IgD-negative memory B cell (primary cell): ENCODE measurements around the gene ANKRD13A. TPM values are rescaled to one million over a fixed set of nuclear protein-coding genes. Genes with fewer than 3 reads are reported as not detected.
"Not testable (repeated sequence)": the region's sequence is repeated elsewhere in the genome, so short reads cannot be mapped to it uniquely, and the experiment has no call there.

Experiments
- H3K27ac Mint-ChIP-seq, 3 donors: one replicate each; pipeline ENCODE4 v1.8.0; 2020 to 2022; ENCODE audit warnings: mild to moderate bottlenecking in 3 of 3, mixed read lengths in 3 of 3, moderate library complexity in 1 of 3
- H3K27me3 Mint-ChIP-seq: one replicate; pipeline ENCODE4 v1.8.0; 2021; ENCODE audit warnings: mixed read lengths
- H3K36me3 Mint-ChIP-seq: one replicate; pipeline ENCODE4 v1.8.0; 2020; ENCODE audit warnings: mild to moderate bottlenecking, mixed read lengths
- H3K4me1 Mint-ChIP-seq, 3 donors: one replicate each; pipeline ENCODE4 v1.8.0; 2020 to 2022; ENCODE audit warnings: mixed read lengths in 3 of 3, mild to moderate bottlenecking in 1 of 3
- H3K4me3 Mint-ChIP-seq, 4 donors: one replicate each; pipeline ENCODE4 v1.8.0; 2020 to 2022; ENCODE audit warnings: mild to moderate bottlenecking in 4 of 4, mixed read lengths in 4 of 4, moderate library complexity in 3 of 4
- H3K9me3 Mint-ChIP-seq, 3 donors: one replicate each; pipeline ENCODE4 v1.8.0; 2020 to 2021; ENCODE audit warnings: mixed read lengths in 3 of 3, mild to moderate bottlenecking in 1 of 3
- polyA plus RNA-seq: library from polyadenylated mRNA; unstranded; fragments of 300-500 nt; fragmentation: Illumina TruSeq; gene quantifications from one replicate; pipeline ENCODE4 v1.2.3, GENCODE V29; 2021

ANKRD13A gene
- polyA plus RNA-seq, 1 donor from 2014 or later: 156 TPM

GRCh38 chr12:109966546-109966945 lies 32.7 kb upstream of the ANKRD13A start:
- no peaks in the 10 kb centered on the region for H3K9me3 Mint-ChIP-seq
- no peak overlapping the region for H3K4me3 Mint-ChIP-seq
- H3K27me3 Mint-ChIP-seq: no peaks in the 10 kb centered on the region
- peaks cover 5 to 9% (median 9%) of the 10 kb centered on the region in 3 donors for H3K4me1 Mint-ChIP-seq
- H3K36me3 Mint-ChIP-seq: peaks cover 2% of the 10 kb centered on the region
- H3K27ac Mint-ChIP-seq: peak overlapping the region in 2 of 3 donors; percentile 16 to 90

GRCh38 chr12:109967383-109968031 lies 31.7 kb upstream of the ANKRD13A start:
- Mint-ChIP-seq H3K9me3 (no peaks in the 10 kb centered on the region), H3K36me3 (peaks cover 2% of the 10 kb centered on the region), H3K4me1 (peaks cover 8 to 13% (median 11%) of the 10 kb centered on the region in 3 donors), H3K4me3 (peak overlapping the region in 2 of 4 donors; percentile 6 to 31), H3K27ac (peak overlapping the region in 2 of 3 donors; percentile 11 to 87), H3K27me3 (no peaks in the 10 kb centered on the region)

DNA sequence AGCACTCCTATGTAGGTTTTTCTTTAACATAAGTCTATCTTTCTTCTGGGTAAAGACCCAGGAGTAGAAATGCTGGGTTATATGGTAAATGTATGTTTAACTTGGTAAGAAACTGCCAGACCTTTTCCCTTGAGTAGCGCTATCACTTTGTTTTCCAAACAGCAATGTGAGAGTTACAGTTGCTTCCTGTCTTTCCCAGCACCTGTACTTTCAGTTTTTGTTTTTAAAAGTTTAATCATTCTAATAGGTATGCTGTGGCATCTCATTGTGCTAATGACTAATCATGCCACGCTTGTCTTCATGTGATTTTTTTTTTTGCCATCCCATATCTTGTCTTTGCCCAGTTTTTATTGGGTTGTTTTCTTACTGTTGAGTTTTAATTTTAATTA lies 31.2 kb upstream of the ANKRD13A start:
- Mint-ChIP-seq H3K27ac (peak overlapping the region in 2 of 3 donors; percentile 11 to 87), H3K4me3 (peak overlapping the region in 1 of 4 donors; percentile 6), H3K9me3 (no peaks in the 10 kb centered on the region), H3K27me3 (no peaks in the 10 kb centered on the region), H3K4me1 (peaks cover 8 to 13% (median 11%) of the 10 kb centered on the region in 3 donors), H3K36me3 (peaks cover 2% of the 10 kb centered on the region)

DNA sequence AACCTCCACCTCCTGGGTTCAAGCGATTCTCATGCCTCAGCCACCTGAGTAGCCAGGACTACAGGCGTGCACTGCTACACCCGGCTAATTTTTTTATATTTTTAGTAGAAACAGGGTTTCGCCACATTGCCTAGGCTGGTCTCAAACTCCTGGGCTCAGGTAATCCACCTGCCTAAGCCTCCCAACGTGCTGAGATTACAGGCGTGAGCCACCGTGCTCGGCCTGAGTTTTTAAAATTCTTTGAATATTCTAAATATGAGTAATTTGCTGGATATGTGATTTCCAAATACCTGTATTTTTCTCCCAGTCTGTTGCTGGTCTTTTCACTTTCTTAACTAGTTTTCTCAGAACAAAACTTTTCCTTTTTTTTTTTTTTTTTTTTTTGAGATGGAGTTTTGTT lies 30.4 kb upstream of the ANKRD13A start:
- Mint-ChIP-seq H3K27me3 (no peaks in the 10 kb centered on the region), H3K27ac (no peak overlapping the region), H3K4me3 (no peak overlapping the region), H3K36me3 (peaks cover 2% of the 10 kb centered on the region), H3K9me3 (no peaks in the 10 kb centered on the region), H3K4me1 (peaks cover 11 to 20% (median 17%) of the 10 kb centered on the region in 3 donors)

DNA sequence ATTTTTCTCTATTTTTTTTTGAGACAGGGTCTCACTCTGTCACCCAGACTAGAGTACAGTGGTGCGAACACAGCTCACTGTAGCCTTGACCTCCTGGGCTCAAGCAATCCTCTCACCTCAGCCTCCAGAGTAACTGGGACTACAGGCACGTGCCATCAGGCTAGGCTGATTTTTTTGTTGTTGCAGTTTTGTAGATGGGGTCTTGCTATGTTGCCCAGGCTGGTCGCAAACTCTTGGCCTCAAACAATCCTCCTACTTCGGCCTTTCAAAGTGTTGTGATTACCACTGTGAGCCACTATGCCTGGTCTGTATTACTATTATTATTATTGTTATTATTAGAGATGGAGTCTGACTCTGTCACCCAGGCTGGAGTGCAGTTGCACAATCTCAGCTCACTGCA lies 26.4 kb upstream of the ANKRD13A start:
- H3K27ac Mint-ChIP-seq: peak overlapping the region in 1 of 3 donors; percentile 95
- H3K36me3 Mint-ChIP-seq: peaks cover 10% of the 10 kb centered on the region
- no peak overlapping the region for H3K4me3 Mint-ChIP-seq
- peaks cover 0 to 4% (median 0%) of the 10 kb centered on the region in 3 donors for H3K9me3 Mint-ChIP-seq
- peaks cover 11 to 19% (median 11%) of the 10 kb centered on the region in 3 donors for H3K4me1 Mint-ChIP-seq
- no peaks in the 10 kb centered on the region for H3K27me3 Mint-ChIP-seq

DNA sequence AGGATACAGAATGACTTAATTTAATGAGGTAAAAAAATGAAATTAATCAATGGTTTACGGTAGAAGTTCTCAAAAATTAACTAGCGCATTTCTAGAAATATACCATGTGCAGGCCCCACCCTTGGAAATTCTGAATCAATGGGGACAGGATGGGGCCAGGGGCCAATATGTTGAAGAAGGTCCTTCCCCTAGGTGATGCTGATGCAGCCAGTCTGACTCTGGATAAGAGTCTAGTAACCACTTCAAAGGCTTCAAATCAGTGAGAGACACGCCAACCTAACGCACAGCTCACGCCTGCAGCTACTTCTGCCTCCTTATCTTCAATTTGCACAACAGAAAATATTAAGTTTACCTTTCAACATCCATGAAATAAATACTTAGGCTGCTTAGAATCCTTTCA lies 17.9 kb upstream of the ANKRD13A start:
- H3K4me3 Mint-ChIP-seq: no peak overlapping the region
- no peak overlapping the region for H3K27ac Mint-ChIP-seq
- H3K27me3 Mint-ChIP-seq: no peaks in the 10 kb centered on the region
- no peaks in the 10 kb centered on the region for H3K9me3 Mint-ChIP-seq
- peaks cover 8% of the 10 kb centered on the region for H3K36me3 Mint-ChIP-seq
- H3K4me1 Mint-ChIP-seq: peaks cover 3 to 11% (median 7%) of the 10 kb centered on the region in 3 donors

GRCh38 chr12:109982210-109982609 lies 17.0 kb upstream of the ANKRD13A start:
- no peaks in the 10 kb centered on the region for H3K27me3 Mint-ChIP-seq
- H3K4me3 Mint-ChIP-seq: no peak overlapping the region
- H3K4me1 Mint-ChIP-seq: peaks cover 1 to 11% (median 7%) of the 10 kb centered on the region in 3 donors
- peaks cover 8% of the 10 kb centered on the region for H3K36me3 Mint-ChIP-seq
- H3K27ac Mint-ChIP-seq: peak overlapping the region in 2 of 3 donors; percentile 1 to 20
- no peaks in the 10 kb centered on the region for H3K9me3 Mint-ChIP-seq

- Mint-ChIP-seq H3K36me3 (peaks cover 8% of the 10 kb centered on the region), H3K4me1 (peaks cover 0 to 9% (median 3%) of the 10 kb centered on the region in 3 donors), H3K27ac (peak overlapping the region in 1 of 3 donors; percentile 21)
Observed at GRCh38 chr12:109983432-109984142, 15.6 kb upstream of the ANKRD13A start.

DNA sequence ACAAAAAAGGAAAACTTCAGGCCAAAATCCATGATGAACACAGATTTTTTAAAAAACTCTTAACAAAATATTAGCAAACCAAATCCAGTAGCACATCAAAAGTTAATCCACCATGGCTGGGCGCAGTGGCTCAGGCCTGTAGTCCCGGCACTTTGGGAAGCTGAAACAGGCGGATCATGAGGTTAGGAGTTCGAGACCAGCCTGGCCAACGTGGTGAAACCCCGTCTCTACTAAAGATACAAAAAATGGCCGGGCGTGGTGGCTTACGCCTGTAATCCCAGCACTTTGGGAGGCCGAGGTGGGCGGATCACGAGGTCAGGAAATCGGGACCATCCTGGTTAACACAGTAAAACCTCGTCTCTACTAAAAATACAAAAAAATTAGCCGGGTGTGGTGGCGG lies 13.0 kb upstream of the ANKRD13A start:
- peak overlapping the region in 1 of 3 donors; percentile 23 for H3K27ac Mint-ChIP-seq
- not testable (repeated sequence) for H3K4me3 Mint-ChIP-seq, H3K36me3 Mint-ChIP-seq, H3K27me3 Mint-ChIP-seq, H3K9me3 Mint-ChIP-seq
- peaks cover 1 to 14% (median 5%) of the 10 kb centered on the region in 3 donors for H3K4me1 Mint-ChIP-seq

More at GRCh38 chr12:109983432-109984142, 15.6 kb upstream of the ANKRD13A start:
- no peaks in the 10 kb centered on the region for H3K9me3 Mint-ChIP-seq
- no peaks in the 10 kb centered on the region for H3K27me3 Mint-ChIP-seq
- H3K4me3 Mint-ChIP-seq: no peak overlapping the region

DNA sequence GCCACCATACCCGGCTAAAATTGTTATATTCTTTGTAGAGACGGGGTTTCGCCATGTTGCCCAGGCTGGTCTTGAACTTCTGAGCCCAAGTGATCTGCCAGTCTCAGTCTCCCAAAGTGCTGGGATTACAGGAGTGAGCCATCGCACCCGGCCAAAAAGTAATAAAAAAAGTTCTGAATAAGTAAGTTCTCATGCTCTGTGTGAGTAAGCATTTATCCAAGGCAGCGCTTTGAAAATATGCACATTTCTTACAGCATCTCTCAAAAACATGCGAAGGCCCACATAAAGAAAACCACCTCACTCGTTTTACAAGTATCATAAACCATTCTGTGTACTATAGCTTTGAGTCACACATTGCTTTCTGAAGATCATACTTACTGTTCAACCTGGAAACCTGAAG lies 11.6 kb upstream of the ANKRD13A start:
- Mint-ChIP-seq H3K4me3 (peak overlapping the region in 1 of 4 donors; percentile 32), H3K27ac (no peak overlapping the region), H3K4me1 (peaks cover 8 to 20% (median 11%) of the 10 kb centered on the region in 3 donors), H3K27me3 (no peaks in the 10 kb centered on the region), H3K9me3 (no peaks in the 10 kb centered on the region), H3K36me3 (peaks cover 5% of the 10 kb centered on the region)

GRCh38 chr12:109988274-109988673 lies 11.0 kb upstream of the ANKRD13A start:
- H3K36me3 Mint-ChIP-seq: peaks cover 5% of the 10 kb centered on the region
- no peak overlapping the region for H3K4me3 Mint-ChIP-seq
- H3K27ac Mint-ChIP-seq: no peak overlapping the region
- no peaks in the 10 kb centered on the region for H3K9me3 Mint-ChIP-seq
- no peaks in the 10 kb centered on the region for H3K27me3 Mint-ChIP-seq
- H3K4me1 Mint-ChIP-seq: peaks cover 11 to 25% (median 13%) of the 10 kb centered on the region in 3 donors

DNA sequence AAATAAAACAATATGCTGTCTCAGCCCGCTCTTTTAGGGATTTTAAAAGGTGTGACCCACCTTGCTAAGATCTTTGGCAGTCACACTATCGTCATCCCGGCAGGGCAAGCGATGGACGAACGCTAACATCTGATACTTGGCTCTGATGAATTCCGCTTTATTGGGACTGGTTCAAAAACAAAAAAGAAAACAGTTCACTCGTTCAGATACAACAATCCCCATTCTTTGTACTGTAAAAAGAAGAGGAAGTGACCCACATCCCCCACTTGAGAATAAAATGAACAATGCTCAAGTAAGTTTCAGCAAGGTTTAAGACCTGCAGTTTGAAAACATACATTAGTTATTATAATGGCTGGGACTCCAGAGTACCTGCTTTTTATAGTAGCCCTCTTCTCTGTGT lies 10.3 kb upstream of the ANKRD13A start:
- Mint-ChIP-seq H3K27ac (peak overlapping the region in 2 of 3 donors; percentile 33 to 62), H3K4me1 (peaks cover 14 to 30% (median 15%) of the 10 kb centered on the region in 3 donors), H3K36me3 (peaks cover 5% of the 10 kb centered on the region), H3K27me3 (no peaks in the 10 kb centered on the region), H3K4me3 (no peak overlapping the region), H3K9me3 (no peaks in the 10 kb centered on the region)

GRCh38 chr12:109989380-109989779 lies 9.8 kb upstream of the ANKRD13A start:
- no peaks in the 10 kb centered on the region for H3K27me3 Mint-ChIP-seq
- no peak overlapping the region for H3K4me3 Mint-ChIP-seq
- H3K27ac Mint-ChIP-seq: peak overlapping the region in 2 of 3 donors; percentile 33 to 62
- H3K4me1 Mint-ChIP-seq: peaks cover 17 to 34% (median 18%) of the 10 kb centered on the region in 3 donors
- no peaks in the 10 kb centered on the region for H3K9me3 Mint-ChIP-seq
- H3K36me3 Mint-ChIP-seq: peaks cover 5% of the 10 kb centered on the region

DNA sequence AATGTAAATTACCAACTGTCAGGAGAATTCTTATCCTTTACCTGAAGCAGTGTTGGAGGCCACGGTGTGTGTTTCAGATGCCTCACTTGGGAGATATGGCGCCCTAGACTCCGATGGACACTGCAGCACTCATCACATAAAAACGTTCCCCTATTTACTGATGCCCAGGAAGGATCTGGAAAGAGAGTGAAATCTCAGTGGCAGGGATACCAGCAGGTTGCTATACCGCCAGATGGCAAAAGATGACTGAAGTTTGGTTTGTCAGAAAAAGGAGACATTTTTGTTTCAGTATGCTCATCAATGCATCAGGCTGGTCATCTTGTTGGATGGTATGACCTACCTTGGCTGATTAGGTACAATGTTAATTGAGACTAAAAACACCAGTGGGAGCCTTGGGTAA lies 7.6 kb upstream of the ANKRD13A start:
- peaks cover 5% of the 10 kb centered on the region for H3K36me3 Mint-ChIP-seq
- peak overlapping the region in 1 of 3 donors; percentile 85 for H3K27ac Mint-ChIP-seq
- H3K4me1 Mint-ChIP-seq: peaks cover 29 to 40% (median 31%) of the 10 kb centered on the region in 3 donors
- peak overlapping the region in 2 of 4 donors; percentile 22 to 28 for H3K4me3 Mint-ChIP-seq
- no peaks in the 10 kb centered on the region for H3K9me3 Mint-ChIP-seq
- no peaks in the 10 kb centered on the region for H3K27me3 Mint-ChIP-seq

- Mint-ChIP-seq H3K27me3 (no peaks in the 10 kb centered on the region), H3K27ac (peak overlapping the region in 1 of 3 donors; percentile 64), H3K4me3 (peak overlapping the region in 1 of 4 donors; percentile 44), H3K4me1 (peaks cover 38 to 50% (median 40%) of the 10 kb centered on the region in 3 donors), H3K9me3 (no peaks in the 10 kb centered on the region), H3K36me3 (peaks cover 2% of the 10 kb centered on the region)
Observed at GRCh38 chr12:109993091-109993490, 6.1 kb upstream of the ANKRD13A start.
